Measurements from ENCODE around the gene PPCDC. TPM values are rescaled to one million over a fixed set of nuclear protein-coding genes. Genes with fewer than 3 reads are reported as not detected.

PPCDC gene
- polyA plus RNA-seq, 1 experiment, result 11.1 TPM

DNA sequence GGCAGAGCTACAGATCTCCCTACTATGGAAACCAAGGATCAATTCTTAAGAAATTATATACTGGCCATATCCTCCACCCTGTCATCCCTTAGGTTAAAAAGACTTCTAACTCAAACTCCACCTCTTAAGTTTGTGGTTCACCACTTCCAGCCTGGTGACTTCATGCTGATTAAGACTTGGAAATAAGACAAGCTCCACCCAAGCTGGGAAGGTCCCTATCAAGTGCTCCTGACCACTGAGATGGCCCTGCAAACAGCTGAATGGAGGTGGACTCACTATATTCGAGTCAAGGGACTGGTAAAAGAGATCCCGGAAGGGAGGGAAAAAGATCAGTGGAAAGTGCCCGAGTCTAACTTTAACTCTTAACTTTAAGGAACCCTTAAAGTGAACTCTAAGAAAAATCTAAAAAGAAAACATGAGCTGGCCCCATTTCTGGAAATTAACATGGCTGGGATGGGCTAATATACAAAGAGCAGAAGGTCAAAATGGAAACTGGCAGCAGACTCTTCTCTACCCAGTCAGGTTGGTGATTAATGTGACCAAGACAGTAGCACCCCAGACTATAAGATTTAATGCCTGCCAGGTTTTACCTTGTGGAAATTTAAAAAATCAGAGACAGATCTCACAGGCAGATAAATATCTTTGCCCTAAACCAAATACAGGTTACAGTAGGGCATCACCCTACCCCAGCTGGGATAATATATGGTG lies 43.9 kb downstream of the PPCDC start:
- TF ChIP-seq, protein P1, sequence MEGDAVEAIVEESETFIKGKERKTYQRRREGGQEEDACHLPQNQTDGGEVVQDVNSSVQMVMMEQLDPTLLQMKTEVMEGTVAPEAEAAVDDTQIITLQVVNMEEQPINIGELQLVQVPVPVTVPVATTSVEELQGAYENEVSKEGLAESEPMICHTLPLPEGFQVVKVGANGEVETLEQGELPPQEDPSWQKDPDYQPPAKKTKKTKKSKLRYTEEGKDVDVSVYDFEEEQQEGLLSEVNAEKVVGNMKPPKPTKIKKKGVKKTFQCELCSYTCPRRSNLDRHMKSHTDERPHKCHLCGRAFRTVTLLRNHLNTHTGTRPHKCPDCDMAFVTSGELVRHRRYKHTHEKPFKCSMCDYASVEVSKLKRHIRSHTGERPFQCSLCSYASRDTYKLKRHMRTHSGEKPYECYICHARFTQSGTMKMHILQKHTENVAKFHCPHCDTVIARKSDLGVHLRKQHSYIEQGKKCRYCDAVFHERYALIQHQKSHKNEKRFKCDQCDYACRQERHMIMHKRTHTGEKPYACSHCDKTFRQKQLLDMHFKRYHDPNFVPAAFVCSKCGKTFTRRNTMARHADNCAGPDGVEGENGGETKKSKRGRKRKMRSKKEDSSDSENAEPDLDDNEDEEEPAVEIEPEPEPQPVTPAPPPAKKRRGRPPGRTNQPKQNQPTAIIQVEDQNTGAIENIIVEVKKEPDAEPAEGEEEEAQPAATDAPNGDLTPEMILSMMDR (IDR thresholded peaks at IDR 0.05; ENCODE audit: insufficient read depth, low read depth, low read length), result no peak
- H3K36me3 ChIP-seq (ENCODE audit: control insufficient read depth, insufficient read depth, low read length), result no peaks in the 10 kb centered on the region
- H3K4me3 ChIP-seq (ENCODE audit: low read depth, low read length), result no peak overlapping the region
- DNase-seq (ENCODE audit: low read depth), result no peak
- no peaks in the 10 kb centered on the region for H3K27me3 ChIP-seq (ENCODE audit: control insufficient read depth, insufficient read depth, low read length)
- ChIA-PET POLR2A (no interaction called here), CTCF (interaction anchor here (0.8 to 1.6 kb wide), 6 partner anchors 24 to 137 kb away, joined by 3 to 7 read pairs (median 3); partner anchors contain the start of gene C15orf39)

DNA sequence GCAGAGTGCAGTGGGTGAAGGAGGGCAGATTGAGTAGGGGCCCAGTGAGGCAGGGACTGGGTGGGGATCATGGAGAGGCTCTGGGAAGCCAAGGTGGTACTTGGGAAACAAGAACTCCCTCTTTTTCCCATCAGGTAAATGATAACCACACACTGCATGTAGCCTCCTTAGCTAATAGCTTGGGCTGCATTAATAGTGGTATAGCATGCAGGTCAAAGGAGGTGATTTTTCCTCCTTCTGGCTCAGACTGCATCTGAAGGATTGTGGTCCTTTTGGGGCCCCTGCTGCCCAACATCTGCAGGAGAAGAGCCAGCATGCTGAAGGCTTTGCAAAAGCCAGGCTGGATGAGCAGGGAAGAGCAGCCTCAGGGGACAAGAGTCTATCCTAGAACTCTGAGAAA lies 45.4 kb downstream of the PPCDC start:
- H3K36me3 ChIP-seq (ENCODE audit: control insufficient read depth, insufficient read depth, low read length), result no peaks in the 10 kb centered on the region
- no peak overlapping the region for H3K4me3 ChIP-seq (ENCODE audit: low read depth, low read length)
- POLR2A ChIA-PET, result no interaction called here
- TF ChIP-seq, protein P1 (IDR thresholded peaks at IDR 0.05; ENCODE audit: insufficient read depth, low read depth, low read length), result no peak
- CTCF ChIA-PET, result interaction anchor here (0.9 to 1.0 kb wide), 2 partner anchors 18 to 133 kb away, joined by 3 to 4 read pairs; partner anchors contain the start of gene C15orf39
- DNase-seq (ENCODE audit: low read depth), result no peak
- H3K27me3 ChIP-seq (ENCODE audit: control insufficient read depth, insufficient read depth, low read length), result no peaks in the 10 kb centered on the region

DNA sequence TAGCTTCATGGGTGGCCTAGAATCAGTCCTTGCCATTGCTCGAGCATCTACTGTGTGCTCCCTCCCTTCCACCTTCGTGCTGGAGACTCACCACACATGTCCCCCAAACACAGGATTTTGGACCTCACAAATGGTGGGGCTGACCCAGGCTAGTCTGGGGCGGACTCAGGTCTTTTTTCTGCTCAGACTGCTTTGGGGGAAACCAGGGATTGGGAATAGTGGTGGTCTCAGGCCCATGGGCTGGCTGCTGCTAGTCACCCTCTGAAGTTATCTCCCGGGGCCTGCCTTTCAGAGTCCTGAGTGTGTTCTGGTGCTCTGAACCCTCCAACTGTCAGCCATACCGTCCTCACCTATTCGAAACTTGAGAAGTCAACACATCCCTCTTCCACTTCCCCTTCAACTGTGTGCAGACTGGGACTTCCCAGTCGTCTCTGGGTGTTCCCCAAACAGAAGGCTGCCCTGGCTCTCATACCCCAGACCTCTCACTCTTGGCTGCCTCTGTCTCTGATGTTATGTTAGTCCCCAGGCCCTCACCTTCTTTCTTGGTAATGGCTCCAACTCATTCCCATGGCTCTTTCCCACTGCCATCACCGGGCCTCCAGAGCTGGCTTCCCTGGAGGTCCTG lies 46.0 kb downstream of the PPCDC start:
- DNase-seq (ENCODE audit: low read depth), result no peak
- ChIA-PET CTCF (interaction anchor here (0.6 to 1.0 kb wide), 2 partner anchors 14 to 18 kb away, joined by 3 to 4 read pairs; no protein-coding TSS in a partner anchor), POLR2A (no interaction called here)
- Histone ChIP-seq H3K27me3 (ENCODE audit: control insufficient read depth, insufficient read depth, low read length) (no peaks in the 10 kb centered on the region), H3K36me3 (ENCODE audit: control insufficient read depth, insufficient read depth, low read length) (no peaks in the 10 kb centered on the region), H3K4me3 (ENCODE audit: low read depth, low read length) (no peak overlapping the region)
- TF ChIP-seq, protein P1 (IDR thresholded peaks at IDR 0.05; ENCODE audit: insufficient read depth, low read depth, low read length), result no peak

DNA sequence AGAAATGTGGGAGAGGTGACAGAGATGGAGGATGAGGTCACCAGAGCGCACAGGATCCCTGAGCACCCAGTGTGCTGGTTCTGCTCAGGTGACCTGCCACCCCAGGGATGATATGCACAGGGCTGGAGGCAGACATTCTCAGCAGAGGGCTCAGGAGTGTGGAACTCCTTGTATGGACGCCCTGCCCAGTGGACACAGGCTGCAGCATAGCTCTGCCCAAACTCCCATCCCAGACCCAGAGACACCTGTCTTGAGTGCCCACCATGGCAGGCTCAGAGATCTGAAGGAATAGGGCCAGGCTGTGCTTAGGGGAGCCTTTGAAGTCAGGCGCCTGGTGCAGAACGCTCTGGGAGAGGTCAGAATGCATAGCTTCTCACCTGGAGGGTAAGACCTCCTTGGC lies 47.3 kb downstream of the PPCDC start:
- POLR2A ChIA-PET, result no interaction called here
- CTCF ChIA-PET, result no interaction called here
- no peaks in the 10 kb centered on the region for H3K36me3 ChIP-seq (ENCODE audit: control insufficient read depth, insufficient read depth, low read length)
- no peaks in the 10 kb centered on the region for H3K27me3 ChIP-seq (ENCODE audit: control insufficient read depth, insufficient read depth, low read length)
- TF ChIP-seq, protein P1 (IDR thresholded peaks at IDR 0.05; ENCODE audit: insufficient read depth, low read depth, low read length), result no peak
- no peak overlapping the region for H3K4me3 ChIP-seq (ENCODE audit: low read depth, low read length)
- DNase-seq (ENCODE audit: low read depth), result no peak

DNA sequence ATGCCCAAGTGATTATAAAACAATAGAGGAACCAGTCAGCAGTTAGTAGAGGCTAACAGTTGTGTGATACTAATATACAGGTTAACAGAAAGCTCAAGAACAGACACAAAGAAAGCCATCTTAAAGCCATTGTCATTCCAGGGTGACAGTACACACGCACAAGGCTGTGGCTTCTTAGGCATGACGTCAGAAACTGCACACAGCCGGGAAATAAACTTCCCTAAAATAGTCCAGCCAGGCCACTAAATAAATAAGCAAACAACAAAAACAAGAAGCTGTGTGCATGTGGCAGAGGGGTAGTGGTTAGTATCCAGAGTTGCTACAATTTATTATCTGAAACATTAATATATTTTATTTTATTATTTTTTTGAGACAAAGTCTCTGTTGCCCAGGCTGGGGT lies 49.8 kb downstream of the PPCDC start:
- H3K27me3 ChIP-seq (ENCODE audit: control insufficient read depth, insufficient read depth, low read length), result no peaks in the 10 kb centered on the region
- ChIA-PET POLR2A (no interaction called here), CTCF (interaction anchor here (0.6 to 1.2 kb wide), 2 partner anchors 20 to 29 kb away, joined by 3 read pairs; no protein-coding TSS in a partner anchor)
- TF ChIP-seq, protein P1 (IDR thresholded peaks at IDR 0.05; ENCODE audit: insufficient read depth, low read depth, low read length), result no peak
- no peak overlapping the region for H3K4me3 ChIP-seq (ENCODE audit: low read depth, low read length)
- no peaks in the 10 kb centered on the region for H3K36me3 ChIP-seq (ENCODE audit: control insufficient read depth, insufficient read depth, low read length)
- no peak for DNase-seq (ENCODE audit: low read depth)
